HG02571 (cell line): ENCODE data around the gene COL4A1.

ENCODE experiments used
- ATAC-seq: cut with Tn5 transposase; IDR thresholded peaks from one replicate; pipeline ENCODE4 v1.9.1; 2021; ENCODE audit warnings: mild to moderate bottlenecking, moderate library complexity; ENCODE audit not compliant: unreplicated experiment

Gene COL4A1

DNA sequence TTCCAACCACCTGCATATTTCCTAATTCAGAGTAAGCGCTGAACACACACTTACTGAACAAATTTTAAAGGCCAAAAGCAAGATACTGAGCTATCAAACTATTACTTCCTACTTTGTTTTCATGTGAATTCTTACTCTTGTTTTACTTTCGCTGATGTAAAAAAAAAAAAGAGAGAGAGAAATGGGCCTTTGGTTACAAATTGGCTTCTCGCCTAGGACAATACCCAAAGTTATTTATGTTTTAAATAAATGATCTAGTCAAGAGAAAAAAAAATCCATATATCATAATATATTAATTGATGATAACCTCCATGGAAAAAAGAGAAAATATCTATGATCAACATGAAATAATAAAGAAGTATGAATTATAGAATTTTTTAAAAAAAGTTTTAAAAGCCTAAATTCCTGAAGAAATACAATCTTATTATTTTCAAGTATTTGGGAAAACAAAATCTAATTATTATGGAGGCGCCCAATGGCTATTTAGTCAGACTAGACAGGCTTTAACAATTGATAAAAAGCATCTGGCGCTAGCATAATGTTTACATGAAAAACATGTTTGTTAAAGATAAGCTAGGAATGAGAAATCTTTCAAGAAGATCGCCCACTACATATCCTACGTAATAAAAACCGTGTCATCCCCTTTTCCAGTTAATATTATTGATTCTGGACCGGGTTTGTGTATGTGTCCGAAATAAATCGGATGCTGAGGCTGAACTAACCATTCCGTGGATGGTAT lies 9.0 kb downstream of the COL4A1 start:
- ATAC-seq, result no peak

DNA sequence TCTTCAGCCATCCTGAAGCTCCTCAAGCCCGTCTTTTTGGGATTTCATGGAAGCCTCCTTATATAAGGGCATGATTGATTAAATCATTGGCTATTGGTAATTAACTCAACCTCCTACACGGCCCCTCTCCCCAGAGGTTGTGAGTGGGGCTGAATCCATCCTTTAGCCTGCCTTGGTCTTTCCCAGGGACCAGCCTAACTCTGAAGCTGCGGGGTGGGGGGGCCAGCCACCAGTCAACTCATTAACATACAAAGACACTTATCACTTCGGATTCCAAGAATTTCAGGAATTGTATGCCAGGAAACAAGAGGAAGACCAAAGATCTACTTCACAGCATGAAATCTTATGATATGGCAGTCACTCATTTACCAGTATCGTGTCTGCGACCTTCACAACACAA lies 9.9 kb downstream of the COL4A1 start:
- no peak for ATAC-seq

GRCh38 chr13:110294622-110295021 lies 12.3 kb downstream of the COL4A1 start:
- ATAC-seq, result no peak

GRCh38 chr13:110294146-110294545 lies 12.8 kb downstream of the COL4A1 start:
- no peak for ATAC-seq

DNA sequence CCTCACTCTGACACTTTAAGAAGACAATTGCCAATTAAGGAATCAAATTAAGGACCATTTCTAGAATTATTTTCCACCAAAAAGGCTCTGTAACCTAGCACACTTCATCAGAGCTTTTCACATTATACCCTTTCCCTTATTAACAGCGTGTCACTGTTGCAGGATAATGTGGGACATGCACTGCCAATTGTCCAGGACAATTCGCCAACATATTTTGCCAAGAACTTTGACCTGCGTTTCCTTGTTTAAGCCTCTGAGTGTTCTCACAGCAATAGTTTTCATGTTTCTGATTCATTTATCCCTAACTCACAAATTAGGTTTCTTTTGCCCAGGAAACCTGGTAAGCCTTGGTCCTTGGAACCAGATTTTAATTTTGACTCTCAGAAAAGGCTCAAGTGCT lies 13.3 kb downstream of the COL4A1 start:
- ATAC-seq, result no peak

GRCh38 chr13:110293037-110293436 lies 13.9 kb downstream of the COL4A1 start:
- ATAC-seq, result no peak

GRCh38 chr13:110291286-110291685 lies 15.7 kb downstream of the COL4A1 start:
- ATAC-seq, result no peak

DNA sequence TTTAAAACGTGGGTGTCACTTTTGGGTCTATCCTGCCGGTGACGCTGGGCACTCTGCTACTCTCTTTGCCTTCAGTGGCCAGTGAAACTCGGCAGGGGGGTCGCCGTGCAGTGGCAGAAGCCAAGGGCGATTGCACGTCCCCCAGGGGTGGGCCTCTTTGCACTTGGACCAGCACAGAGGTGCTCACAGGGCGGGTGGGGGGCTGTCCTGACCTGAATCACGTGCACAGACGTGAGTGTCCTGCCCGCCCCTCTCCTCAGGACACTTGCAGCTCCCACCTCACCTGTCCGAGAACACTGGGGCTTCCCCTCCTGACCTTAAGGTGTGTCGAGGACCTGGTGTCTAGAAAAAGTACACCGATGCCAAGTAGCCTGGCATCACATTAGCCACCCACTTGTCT lies 16.1 kb downstream of the COL4A1 start:
- ATAC-seq, result no peak

- no peak for ATAC-seq
Measured at GRCh38 chr13:110290153-110290552, 16.8 kb downstream of the COL4A1 start.

- no peak for ATAC-seq
Measured at GRCh38 chr13:110289661-110290060, 17.3 kb downstream of the COL4A1 start.

DNA sequence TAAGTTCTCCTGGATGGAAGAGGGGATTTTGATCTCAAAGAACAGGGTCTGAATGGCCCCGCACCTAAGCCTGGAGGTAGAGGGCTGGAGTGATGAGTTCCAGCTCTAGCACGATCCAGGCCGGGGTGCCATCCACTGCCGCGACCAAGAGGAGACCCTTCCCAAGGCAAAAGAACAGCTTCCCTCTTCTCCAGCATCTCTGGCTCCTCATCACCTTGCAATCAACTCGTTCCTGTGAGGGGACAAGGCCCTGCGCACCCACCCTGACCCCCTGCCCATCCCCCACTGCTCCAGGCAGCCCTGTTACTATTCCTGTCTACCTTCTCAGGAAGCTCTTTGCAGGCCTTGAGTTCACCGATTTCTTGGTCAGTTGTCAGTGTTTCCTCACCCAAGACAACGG lies 17.8 kb downstream of the COL4A1 start:
- ATAC-seq, result no peak

- ATAC-seq, result no peak
Measured at GRCh38 chr13:110286833-110287819, 19.8 kb downstream of the COL4A1 start.

DNA sequence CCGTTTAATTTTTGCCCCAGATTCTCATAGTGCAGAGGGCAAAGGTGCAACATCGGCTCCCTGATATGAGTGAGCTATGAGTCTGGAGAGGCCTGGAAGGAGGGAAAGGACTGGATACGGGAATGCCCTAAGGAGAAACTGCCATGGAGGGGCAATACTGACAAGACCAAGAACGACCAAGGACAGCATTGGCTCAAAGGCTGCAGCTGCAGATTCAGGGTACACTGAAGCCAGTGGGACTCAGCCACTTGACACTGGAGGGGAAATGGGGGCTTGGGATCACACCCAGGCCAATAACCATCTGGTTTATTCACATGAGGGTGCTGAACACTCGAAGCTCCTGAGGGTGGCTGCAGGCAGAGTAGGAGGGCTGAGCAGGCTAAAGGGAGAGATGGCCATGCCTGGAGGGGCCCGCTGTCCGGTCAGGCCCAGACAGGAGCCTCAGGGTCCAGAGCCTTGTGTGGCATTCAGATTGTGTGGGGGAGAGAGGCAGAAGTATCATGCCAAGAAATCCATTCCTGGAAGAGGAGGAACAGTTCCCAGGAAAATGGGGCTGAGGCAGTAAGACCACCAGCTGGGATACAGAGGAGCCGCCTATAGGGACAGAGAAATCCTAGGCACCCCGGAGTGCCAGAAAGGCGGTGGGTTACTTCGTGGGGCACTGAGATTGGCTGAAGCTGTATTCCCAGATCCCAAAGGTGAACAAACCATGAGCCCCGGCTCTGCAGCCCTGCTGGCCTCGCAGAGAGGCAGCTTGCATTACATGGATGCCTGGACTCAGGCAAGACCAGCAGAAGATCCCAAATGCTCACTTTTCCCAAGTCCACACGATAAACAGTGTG lies 20.7 kb downstream of the COL4A1 start:
- no peak for ATAC-seq

- no peak for ATAC-seq
Measured at GRCh38 chr13:110284779-110285484, 22.0 kb downstream of the COL4A1 start.

- no peak for ATAC-seq
Measured at GRCh38 chr13:110283736-110284517, 23.0 kb downstream of the COL4A1 start.

- ATAC-seq, result no peak
Measured at GRCh38 chr13:110282316-110282841, 24.6 kb downstream of the COL4A1 start.

GRCh38 chr13:110281736-110282135 lies 25.2 kb downstream of the COL4A1 start:
- ATAC-seq, result no peak

DNA sequence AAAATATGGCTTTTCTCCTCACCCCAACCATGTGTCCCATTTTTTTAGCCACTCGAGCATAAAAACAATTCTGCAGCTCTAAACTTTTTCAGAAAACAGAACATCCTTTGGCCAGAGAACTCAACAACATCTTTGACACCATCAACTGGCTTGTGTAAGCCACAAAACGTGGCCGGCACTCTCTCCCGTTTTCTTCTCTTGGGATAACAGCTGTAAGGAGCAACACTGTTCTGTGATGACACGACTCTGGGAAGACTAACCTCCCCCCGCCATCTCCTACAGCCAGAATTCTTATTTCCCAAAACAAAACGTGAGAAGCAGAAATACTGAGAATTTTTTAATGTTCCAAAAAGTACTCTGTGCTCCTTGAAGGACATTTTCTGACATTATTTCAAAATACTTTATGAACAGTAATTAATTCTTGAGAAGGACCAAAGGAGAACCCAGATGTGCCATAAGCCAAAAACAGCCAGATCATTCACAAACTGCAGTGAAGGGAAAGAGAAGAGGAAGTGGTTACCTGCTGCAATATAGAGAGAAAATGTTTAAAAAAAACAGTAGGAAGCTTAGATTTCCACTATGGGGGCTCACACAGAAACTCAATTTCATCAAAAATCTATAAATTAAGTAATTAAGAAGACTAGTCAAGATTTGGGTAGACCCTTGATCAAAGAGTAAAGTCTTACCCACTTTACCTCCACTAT lies 25.8 kb downstream of the COL4A1 start:
- ATAC-seq, result no peak
